GM18909 (cell line): Measurements from ENCODE around the gene PTPRJ.
A peak's percentile ranks its signal among the peaks of the same experiment; 100 is the strongest.
"Not testable (repeated sequence)": the region's sequence is repeated elsewhere in the genome, so short reads cannot be mapped to it uniquely, and the experiment has no call there.

Experiments used
- ATAC-seq: cut with Tn5 transposase; IDR thresholded peaks from one replicate; pipeline ENCODE4 v1.9.1; 2021; ENCODE audit warnings: mild to moderate bottlenecking; ENCODE audit not compliant: unreplicated experiment, poor library complexity

The PTPRJ gene

GRCh38 chr11:47980088-47980906 is at the start of gene PTPRJ:
Gene PTPRJ (plus strand): TSS chr11:47980559. CDS start chr11:47980913, 354 bp downstream.
- peak; percentile 56 for ATAC-seq

- no peak for ATAC-seq
These were observed 47.8 kb upstream of the PTPRJ start for GRCh38 chr11:47932544-47932943.

DNA sequence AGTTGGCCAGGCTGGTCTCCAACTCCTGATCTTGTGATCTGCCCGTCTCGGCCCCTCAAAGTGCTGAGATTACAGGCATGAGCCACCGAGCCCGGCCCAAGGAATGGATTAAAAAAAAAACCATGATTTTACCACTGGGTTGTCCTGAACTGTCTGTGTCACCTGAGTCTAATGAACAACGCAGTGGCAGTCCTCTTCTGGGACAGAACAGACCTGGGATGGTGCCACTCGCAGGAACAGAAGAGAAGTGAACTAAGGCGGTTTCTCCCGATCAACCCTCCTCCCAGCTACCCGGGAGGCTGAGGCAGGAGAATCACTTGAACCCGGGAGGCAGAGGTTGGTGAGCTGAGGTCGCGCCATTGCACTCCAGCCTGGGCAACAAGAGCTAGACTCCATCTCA is 46.6 kb upstream of the PTPRJ start:
- not testable (repeated sequence) for ATAC-seq

DNA sequence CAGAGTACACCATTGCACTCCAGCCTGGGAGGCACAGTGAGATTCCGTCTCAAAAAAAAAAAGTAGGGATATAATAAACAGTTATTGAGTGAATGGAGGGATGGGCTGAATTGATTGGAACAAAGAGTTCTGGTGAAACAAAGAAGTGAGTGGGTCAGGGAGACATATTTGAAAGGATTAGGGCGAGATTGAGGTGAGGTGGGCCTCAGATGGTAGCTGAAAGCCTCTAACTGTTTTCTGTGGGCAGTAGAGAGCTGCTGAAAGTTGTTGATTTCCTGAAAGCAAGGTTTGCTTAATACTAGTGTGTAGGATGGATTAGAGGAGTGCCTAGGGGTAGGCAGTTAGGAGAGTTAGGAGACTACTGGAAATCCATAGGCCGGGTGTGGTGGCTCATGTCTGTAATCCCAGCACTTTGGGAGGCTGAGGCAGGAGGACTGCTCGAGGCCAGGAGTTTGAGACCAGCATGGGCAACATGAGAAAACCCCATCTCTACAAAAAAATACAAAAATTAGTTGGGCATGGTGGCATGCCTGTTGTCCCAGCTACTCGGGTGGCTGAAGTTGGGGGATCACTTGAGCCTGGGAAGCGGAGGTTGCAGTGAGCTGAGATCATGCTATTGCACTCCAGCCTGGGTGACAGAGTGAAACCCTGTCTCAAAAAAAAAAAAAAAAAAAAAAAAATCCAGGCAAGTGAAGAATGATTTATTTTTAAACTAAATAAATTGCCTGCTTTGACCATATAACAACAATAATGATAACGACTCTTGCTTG is 41.4 kb upstream of the PTPRJ start:
- ATAC-seq, result no peak

DNA sequence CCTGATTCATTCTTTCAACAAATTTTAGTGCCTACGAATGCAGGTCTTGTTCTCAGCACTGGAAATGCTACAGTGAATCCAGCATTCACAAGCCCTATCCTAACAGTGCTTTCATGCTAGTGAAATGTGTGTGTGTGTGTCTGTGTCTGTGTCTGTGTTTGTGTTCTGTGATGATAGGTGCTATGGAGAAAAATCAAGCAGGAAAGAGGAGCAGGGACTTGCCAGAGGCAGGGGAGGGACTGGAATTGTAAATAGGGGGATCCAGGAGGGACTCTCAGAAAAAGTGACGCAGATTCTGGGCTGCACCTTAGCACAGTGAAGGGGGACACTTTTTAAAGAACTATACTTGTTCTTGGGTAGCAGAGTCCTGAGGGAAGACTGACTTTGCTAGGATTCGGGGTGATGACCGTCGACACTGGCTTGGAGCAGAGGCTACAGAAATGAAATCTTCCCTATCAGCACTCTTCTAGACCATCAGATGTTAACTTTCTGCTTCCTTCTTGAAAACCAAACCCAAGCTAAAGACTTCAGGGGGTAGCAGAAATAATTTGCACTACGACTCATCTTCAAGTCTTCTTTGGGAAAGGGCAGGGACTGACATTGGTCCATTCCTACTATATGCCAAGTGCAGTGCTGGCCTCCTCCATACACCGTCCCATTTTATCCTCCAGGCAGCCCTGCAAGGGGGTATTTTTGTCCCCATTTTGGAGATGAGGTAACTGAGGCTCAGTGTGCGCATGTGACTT is 39.3 kb upstream of the PTPRJ start:
- no peak for ATAC-seq

- no peak for ATAC-seq
These were observed 38.3 kb upstream of the PTPRJ start for GRCh38 chr11:47941907-47942558.

- ATAC-seq, result no peak
These were observed 36.4 kb upstream of the PTPRJ start for GRCh38 chr11:47943721-47944586.

- ATAC-seq, result no peak
These were observed 35.7 kb upstream of the PTPRJ start for GRCh38 chr11:47944632-47945031.

GRCh38 chr11:47946682-47947559 is 33.4 kb upstream of the PTPRJ start:
- no peak for ATAC-seq

DNA sequence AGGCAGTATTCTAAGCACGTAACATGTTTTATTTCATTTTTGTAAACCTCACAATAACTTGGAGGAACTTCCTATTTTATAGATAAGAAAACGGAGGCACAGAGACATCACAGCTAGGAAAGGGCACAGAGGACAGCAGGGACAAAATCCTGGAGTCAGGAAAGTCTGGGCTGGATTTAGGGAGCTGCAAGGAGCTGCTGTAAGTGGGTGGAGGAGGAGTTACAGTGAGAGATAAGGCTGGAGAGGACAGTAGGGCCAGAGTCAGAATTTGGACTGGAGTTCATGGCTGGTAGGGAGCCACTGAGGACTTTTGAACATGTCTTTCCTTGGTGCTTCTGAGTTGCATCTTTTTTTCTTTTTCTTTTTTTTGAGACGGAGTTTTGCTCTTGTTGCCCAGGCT is 32.2 kb upstream of the PTPRJ start:
- no peak for ATAC-seq

DNA sequence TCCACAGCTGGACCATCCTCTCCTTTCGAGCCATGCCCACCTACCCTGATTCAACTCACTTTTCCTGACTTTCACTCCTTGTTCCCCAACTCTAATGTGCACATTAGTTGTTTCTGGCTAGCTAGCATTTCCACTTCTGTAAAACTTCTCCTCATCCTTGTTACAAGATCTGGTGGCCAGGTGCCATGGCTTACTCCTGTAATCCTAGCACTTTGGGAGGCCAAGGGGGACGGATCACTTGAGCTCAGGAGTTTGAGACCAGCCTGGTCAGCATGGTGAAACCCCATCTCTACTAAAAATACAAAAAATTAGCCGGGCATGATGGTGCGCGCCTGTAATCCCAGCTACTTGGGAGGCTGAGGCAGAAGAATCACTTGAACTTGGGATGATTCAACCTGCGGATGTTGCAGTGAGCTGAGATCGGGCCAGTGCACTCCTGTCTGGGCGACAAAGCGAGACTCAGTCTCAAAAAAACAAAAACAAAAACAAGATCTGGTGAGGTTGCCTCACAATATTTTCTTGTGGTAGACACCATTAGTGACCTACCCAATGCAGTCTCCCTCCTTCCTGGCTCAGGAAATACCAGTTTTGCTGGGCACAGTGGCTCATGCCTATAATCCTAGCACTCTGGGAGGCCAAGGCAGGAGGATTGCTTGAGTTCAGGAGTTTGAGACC is 31.2 kb upstream of the PTPRJ start:
- not testable (repeated sequence) for ATAC-seq

DNA sequence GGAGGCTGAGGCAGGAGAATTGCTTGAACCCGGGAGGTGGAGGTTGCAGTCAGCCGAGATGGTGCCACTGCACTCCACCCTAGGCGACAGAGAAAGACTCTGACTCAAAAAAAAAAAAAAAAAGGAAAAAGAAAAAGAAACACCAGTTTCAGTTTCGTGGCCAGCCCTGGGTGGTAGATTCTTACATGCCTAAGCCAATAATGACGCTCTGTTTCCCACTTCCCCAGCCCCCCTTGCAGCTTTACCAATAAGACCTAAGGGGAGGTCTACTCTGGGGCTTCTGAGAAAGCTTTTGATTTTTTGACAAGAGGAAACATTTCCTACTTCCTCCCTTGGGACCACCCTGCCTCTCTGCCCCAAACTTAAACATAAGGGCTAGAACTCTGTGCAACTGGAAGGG is 30.0 kb upstream of the PTPRJ start:
- peak; percentile 81 for ATAC-seq

DNA sequence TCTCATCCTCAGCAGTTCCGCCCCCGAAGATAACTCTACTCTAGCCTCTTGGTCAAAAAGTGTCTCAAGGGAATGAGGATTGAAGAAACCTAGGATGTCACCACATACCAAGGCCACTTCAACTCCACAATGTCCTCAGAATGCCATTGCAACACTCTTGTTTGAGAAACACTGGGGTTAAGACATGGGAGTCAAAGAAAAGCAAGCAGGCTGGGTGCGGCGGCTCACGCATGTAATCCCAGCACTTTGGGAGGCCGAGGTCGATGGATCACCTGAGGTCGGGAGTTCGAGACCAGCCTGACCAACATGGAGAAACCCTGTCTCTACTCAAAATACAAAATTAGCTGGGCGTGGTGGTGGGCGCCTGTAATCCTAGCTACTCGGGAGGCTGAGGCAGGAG is 28.9 kb upstream of the PTPRJ start:
- not testable (repeated sequence) for ATAC-seq

DNA sequence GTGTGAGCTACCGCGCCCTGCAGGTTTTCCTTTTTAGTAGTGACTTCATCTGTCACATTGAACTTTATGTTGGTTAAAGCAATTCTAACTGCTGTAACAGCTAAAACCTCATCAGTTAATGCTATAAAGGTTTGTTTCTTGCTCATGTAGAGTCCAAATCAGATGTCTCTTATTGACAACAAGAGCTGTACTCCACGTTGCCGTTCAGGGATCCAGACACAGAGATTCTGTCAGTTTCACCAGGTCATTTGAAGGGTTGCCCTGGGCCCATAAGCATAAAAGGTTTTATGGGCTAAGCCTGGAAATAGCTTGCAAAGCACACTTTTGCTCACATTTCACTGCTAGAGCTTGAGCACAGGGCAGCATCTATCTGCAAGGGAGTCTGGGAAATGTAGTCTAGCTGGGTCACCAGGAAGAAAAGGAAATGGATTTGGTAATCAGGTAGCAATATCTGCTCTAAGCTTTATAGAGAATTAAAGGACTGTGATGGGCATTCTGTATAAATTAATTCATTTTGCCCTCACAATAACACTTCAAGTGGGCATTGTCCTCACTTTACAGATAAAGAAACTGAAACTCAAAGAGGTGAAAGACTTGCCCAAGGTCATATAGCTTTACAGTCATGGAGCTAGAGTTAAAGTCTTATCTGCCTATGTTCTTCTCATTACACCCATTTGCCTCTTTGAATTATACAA is 25.2 kb upstream of the PTPRJ start:
- no peak for ATAC-seq

GRCh38 chr11:47960015-47960414 is 20.3 kb upstream of the PTPRJ start:
- no peak for ATAC-seq

GRCh38 chr11:47961383-47961782 is 19.0 kb upstream of the PTPRJ start:
- ATAC-seq, result no peak

DNA sequence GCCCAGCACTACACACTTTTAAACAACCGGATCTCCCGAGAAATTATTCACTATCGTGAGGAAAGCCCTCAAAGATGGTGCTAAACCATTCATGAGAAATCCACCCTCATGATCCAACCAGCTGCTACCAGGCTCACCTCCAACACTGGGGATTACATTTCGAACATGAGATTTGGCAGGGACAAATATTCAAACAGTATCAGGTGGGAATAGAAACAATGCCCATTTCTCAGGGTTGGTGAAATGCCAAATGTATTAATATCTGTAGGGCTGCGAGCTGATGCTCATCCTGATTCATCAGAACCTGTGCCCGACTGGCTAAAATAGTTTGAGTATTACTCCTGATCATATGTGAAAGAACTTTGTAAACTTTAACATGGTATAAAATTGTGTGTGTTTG is 15.8 kb upstream of the PTPRJ start:
- no peak for ATAC-seq
